NT2/D1 (cell line): Measurements from ENCODE around the gene RBMS3.

Experiments
- DNase-seq: peaks from one replicate; pipeline ENCODE4 v3.0.0-alpha.2; 2011; ENCODE audit warnings: low read depth, low spot score
- H3K27me3 ChIP-seq: 2 replicates; pipeline ENCODE4 v1.6.0; 2011; ENCODE audit warnings: mild to moderate bottlenecking; ENCODE audit not compliant: insufficient read length, insufficient read depth
- H3K36me3 ChIP-seq: 2 replicates; pipeline ENCODE4 v1.6.1; 2011; ENCODE audit warnings: mild to moderate bottlenecking, low read length, mixed read lengths; ENCODE audit not compliant: insufficient read depth, insufficient read length
- H3K4me1 ChIP-seq: 2 replicates; pipeline ENCODE4 v1.5.1; 2011; ENCODE audit not compliant: insufficient read depth, insufficient read length
- H3K4me3 ChIP-seq: 2 replicates; pipeline ENCODE4 v1.5.1; 2011; ENCODE audit warnings: low read depth; ENCODE audit not compliant: insufficient read length
- H3K9ac ChIP-seq: 2 replicates; pipeline ENCODE4 v1.6.0; 2011; ENCODE audit warnings: low read depth; ENCODE audit not compliant: insufficient read length
- H3K9me3 ChIP-seq: 2 replicates; pipeline ENCODE4 v1.5.1; 2011; ENCODE audit warnings: mild to moderate bottlenecking, low read length; ENCODE audit not compliant: insufficient read depth
- SUZ12 ChIP-seq: IDR thresholded peaks from 2 replicates; pipeline ENCODE4 v1.6.1; 2011; ENCODE audit not compliant: insufficient read length, insufficient read depth; ENCODE audit errors: extremely low read depth
- YY1 ChIP-seq: IDR thresholded peaks from 2 replicates; pipeline ENCODE4 v1.6.1; 2011; ENCODE audit not compliant: insufficient read length, insufficient read depth
- ZNF274 ChIP-seq: IDR thresholded peaks from 2 replicates; pipeline ENCODE4 v1.6.1; 2011; ENCODE audit warnings: mild to moderate bottlenecking, low read depth, low read length

Gene RBMS3

GRCh38 chr3:29374226-29374625 is 93.4 kb downstream of the RBMS3 start:
- no peaks in the 10 kb centered on the region for H3K36me3 ChIP-seq
- no peak for DNase-seq
- H3K4me3 ChIP-seq = no peak overlapping the region
- no peaks in the 10 kb centered on the region for H3K9me3 ChIP-seq
- H3K4me1 ChIP-seq = no peaks in the 10 kb centered on the region
- no peak overlapping the region for H3K9ac ChIP-seq
- no peak for TF ChIP-seq YY1
- TF ChIP-seq ZNF274 = no peak
- no peak for TF ChIP-seq SUZ12
- no peaks in the 10 kb centered on the region for H3K27me3 ChIP-seq

GRCh38 chr3:29379097-29379496 is 98.2 kb downstream of the RBMS3 start:
- no peak overlapping the region for H3K4me3 ChIP-seq
- H3K27me3 ChIP-seq = no peaks in the 10 kb centered on the region
- H3K4me1 ChIP-seq = no peaks in the 10 kb centered on the region
- no peaks in the 10 kb centered on the region for H3K9me3 ChIP-seq
- no peak overlapping the region for H3K9ac ChIP-seq
- H3K36me3 ChIP-seq = no peaks in the 10 kb centered on the region
- no peak for DNase-seq
- TF ChIP-seq SUZ12 (no peak), YY1 (no peak), ZNF274 (no peak)

GRCh38 chr3:29381595-29381994 is 100.7 kb downstream of the RBMS3 start:
- TF ChIP-seq ZNF274 = no peak
- no peaks in the 10 kb centered on the region for H3K36me3 ChIP-seq
- H3K27me3 ChIP-seq = no peaks in the 10 kb centered on the region
- DNase-seq = no peak
- H3K9ac ChIP-seq = no peak overlapping the region
- no peaks in the 10 kb centered on the region for H3K4me1 ChIP-seq
- no peaks in the 10 kb centered on the region for H3K9me3 ChIP-seq
- H3K4me3 ChIP-seq = no peak overlapping the region

GRCh38 chr3:29382409-29382808 is 101.5 kb downstream of the RBMS3 start:
- no peaks in the 10 kb centered on the region for H3K9me3 ChIP-seq
- H3K36me3 ChIP-seq = no peaks in the 10 kb centered on the region
- H3K4me3 ChIP-seq = no peak overlapping the region
- no peak overlapping the region for H3K9ac ChIP-seq
- no peaks in the 10 kb centered on the region for H3K27me3 ChIP-seq
- H3K4me1 ChIP-seq = no peaks in the 10 kb centered on the region
- DNase-seq = no peak
- TF ChIP-seq SUZ12 (no peak), YY1 (no peak), ZNF274 (no peak)

- H3K36me3 ChIP-seq = no peaks in the 10 kb centered on the region
- DNase-seq = no peak
- H3K4me1 ChIP-seq = no peaks in the 10 kb centered on the region
- H3K27me3 ChIP-seq = no peaks in the 10 kb centered on the region
- no peak overlapping the region for H3K9ac ChIP-seq
- H3K9me3 ChIP-seq = no peaks in the 10 kb centered on the region
- no peak overlapping the region for H3K4me3 ChIP-seq
- TF ChIP-seq YY1 = no peak
- TF ChIP-seq ZNF274 = no peak
- no peak for TF ChIP-seq SUZ12
Measured at GRCh38 chr3:29382845-29383244, 102.0 kb downstream of the RBMS3 start.

- no peaks in the 10 kb centered on the region for H3K36me3 ChIP-seq
- no peaks in the 10 kb centered on the region for H3K27me3 ChIP-seq
- H3K4me3 ChIP-seq = no peak overlapping the region
- H3K9ac ChIP-seq = no peak overlapping the region
- TF ChIP-seq ZNF274 (no peak), SUZ12 (no peak), YY1 (no peak)
- H3K4me1 ChIP-seq = no peaks in the 10 kb centered on the region
- DNase-seq = no peak
- H3K9me3 ChIP-seq = no peaks in the 10 kb centered on the region
Measured at GRCh38 chr3:29384640-29385039, 103.8 kb downstream of the RBMS3 start.

- TF ChIP-seq YY1 = no peak
- Histone ChIP-seq H3K4me1 (no peaks in the 10 kb centered on the region), H3K27me3 (no peaks in the 10 kb centered on the region), H3K4me3 (no peak overlapping the region), H3K9me3 (no peaks in the 10 kb centered on the region), H3K36me3 (no peaks in the 10 kb centered on the region), H3K9ac (no peak overlapping the region)
- DNase-seq = no peak
Measured at GRCh38 chr3:29385046-29385830, 104.4 kb downstream of the RBMS3 start.
